GM19395 (cell line): Measurements from ENCODE around the gene NENF.
"Not testable (repeated sequence)": the region's sequence is repeated elsewhere in the genome, so short reads cannot be mapped to it uniquely, and the experiment has no call there.

Experiments
- ATAC-seq: cut with Tn5 transposase; IDR thresholded peaks from one replicate; pipeline ENCODE4 v1.9.1; 2021; ENCODE audit warnings: mild to moderate bottlenecking, moderate library complexity; ENCODE audit not compliant: unreplicated experiment

The NENF gene

DNA sequence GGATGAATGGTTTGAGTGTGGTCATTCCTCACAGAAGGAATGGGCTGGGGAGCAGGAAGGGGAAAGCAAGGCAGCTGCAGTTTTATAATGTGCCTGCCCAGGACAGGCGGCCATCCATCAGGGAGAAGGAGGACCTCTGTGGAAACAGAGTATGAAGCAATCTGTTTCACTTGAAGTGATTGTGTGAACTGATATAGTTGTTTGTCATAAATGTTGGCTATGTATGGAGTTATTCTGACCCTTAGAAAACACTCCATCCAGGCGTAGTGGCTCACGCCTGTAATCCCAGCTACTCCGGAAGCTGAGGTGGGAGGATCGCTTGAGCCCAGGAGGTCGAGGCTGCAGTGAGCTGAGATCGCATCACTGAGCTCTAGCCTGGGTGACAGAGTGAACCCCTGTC, 46.5 kb downstream of the NENF start:
- ATAC-seq = no peak

DNA sequence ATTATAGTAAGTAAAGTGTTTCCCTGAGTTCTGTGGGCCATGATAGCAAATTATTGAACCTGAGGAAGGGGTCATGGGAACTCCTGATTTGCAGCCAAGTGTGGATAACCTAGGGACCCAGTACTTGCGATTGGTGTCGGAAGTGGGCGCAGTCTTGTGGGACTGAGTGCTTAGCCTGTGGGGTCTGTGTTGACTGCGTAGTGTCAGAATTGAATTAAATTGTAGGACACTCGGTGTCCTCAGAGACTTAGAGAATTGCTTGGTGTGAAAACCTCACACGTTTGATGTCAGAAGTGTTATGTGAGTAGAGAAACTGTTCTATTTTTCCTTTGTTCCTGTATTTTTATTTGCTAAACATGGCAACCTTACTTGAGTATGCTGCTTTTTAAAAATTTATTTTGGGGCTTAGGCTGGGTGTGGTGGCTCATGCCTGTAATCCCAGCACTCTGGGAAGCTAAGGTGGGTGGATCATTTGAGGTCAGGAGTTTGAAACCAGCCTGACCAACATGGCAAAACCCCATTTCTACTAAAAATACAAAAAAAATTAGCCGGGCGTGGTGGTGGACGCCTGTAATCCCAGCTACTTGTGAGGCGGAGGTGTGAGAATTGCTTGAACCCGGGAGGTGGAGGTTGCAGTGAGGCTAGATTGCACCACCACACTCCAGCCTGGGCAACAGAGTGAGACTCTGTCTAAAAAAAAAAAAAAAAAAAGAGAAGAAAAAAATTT, 48.2 kb downstream of the NENF start:
- ATAC-seq = not testable (repeated sequence)

DNA sequence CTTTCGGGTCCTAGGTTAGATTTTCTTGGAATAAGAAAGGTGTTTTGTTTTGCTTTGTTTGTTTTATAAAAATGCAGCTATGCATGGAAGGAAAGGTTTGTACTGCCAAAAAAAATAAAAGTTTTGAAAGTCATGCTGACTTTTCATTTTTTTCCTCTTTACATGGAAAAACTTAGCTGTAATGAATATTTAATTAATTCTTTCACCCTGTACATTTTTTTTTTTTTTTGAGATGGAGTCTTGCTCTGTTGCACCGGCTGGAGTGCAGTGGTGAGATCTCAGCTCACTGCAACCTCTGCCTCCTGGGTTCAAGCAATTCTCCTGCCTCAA, 48.7 kb downstream of the NENF start:
- no peak for ATAC-seq

DNA sequence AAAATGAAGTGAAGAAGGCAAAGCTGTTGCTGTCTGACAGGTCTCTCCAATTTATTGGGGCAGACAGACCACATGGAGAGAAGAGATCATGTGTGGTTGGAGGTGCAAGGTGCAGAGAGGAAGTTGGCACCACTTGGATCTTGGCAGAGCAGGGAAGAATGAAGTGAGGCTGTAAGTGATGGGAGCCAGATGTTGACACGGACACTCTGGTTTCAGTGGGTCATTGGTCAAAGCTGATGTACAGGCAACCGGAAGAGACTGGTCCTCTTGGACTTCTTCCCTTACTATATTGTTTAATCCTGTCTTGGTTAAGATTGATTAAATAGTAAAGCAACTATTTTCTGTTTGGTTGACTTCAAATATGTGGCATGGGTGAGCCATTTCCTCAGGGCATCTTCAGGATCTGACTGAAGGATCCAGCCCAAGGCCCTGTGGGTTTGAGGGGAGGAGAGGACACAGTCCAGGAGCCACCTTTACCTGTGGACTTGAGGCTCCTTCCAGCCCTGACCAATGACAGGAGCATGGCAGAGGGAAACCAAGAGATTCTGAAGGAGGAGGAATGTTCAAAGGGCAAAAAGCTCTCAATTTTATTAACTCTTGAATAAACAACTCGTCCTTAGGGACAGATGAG, 49.4 kb downstream of the NENF start:
- ATAC-seq = no peak

DNA sequence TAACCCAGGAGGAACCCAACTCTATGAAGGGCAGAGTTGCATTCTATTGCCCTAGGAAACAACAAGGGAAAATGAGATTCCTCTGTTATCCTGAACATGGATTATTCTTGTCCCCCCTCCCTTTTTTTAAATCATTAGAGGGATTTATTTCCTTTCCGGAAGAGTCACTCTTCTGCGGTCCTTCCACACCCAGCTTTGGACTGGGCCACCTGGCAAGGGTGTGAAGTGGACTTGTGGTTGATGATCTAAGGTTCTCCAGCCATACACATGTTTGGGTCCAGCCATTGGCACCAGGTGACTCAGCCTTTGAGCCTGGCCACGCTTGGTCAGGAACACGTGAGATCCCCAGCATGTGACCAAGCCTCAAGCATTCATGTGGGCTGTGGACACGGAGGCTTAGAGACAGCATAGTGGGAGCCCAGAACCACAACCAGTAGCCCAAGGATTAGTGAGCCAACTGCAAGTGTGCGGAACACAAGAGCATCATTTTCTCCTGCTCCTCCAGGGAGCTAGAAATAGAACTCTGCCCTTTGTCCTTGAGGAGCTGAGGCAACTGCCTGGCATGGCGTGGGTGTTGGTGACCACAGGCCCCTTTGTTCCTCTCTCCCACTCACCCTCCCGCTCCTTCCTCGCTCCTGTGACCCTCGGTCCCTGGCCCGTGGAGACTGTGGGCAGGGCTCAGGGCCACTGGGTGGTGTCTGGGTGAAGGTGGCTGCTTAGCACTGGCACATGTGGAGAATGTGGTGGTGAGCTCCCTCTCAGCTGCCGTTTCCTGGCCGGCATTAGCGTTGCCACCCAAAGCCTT, 50.1 kb downstream of the NENF start:
- ATAC-seq = no peak

GRCh38 chr1:212484701-212485570, 52.2 kb downstream of the NENF start:
- no peak for ATAC-seq

- ATAC-seq = no peak
Measured at GRCh38 chr1:212485571-212485912, 52.8 kb downstream of the NENF start.

DNA sequence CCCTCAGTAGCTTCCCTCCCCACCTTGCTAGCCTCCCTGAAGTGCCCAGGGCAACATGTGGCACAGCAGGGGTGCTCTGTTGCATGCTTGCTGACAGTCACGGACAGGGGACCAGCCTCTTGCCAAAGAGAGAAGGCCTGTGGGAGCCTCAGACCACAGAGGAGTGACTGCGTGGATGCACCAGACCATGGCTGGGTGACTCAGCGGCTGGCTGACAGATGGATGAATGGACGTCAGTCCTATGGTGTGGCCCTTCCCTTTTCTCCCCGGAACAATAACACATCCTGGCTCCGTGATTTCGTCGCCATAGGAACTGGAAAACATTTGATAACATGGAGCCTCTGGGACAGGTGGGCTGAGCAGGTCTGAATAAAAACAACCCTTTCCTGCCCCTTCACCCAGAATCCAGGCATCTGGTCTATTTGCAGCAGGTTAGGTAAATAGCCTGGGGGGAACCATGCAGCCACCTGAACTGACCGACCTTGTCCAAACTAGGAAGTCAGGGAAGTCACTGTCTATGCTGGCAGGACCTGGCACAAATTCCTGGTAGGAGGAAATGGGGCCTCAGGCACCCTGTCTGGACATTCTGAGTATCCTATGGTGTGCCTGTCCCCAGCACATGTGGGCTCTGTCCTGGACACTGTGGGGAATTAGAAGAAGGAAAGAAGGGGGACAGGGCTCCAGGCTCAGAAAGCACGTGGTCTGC, 53.3 kb downstream of the NENF start:
- no peak for ATAC-seq

- no peak for ATAC-seq
Measured at GRCh38 chr1:212486619-212486975, 53.9 kb downstream of the NENF start.

DNA sequence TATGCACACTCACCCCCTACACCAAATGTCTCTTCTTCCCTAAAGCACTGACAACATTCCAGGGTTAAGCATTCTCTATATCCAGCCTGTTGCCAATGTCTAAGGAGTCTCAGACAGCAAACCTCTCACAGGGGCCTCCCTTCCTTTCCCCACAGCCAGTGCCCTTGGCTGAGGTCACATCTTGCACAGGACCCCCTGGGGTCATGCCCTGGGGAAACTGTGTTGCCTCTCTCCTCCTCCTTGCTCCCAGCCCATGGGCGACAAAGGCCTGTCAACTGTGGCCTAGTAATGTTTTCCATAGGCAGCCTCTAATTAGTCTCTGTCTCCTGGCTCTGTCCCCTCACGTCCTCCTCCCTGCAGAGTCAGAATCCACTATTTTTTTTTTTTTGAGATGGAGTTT, 54.6 kb downstream of the NENF start:
- no peak for ATAC-seq

DNA sequence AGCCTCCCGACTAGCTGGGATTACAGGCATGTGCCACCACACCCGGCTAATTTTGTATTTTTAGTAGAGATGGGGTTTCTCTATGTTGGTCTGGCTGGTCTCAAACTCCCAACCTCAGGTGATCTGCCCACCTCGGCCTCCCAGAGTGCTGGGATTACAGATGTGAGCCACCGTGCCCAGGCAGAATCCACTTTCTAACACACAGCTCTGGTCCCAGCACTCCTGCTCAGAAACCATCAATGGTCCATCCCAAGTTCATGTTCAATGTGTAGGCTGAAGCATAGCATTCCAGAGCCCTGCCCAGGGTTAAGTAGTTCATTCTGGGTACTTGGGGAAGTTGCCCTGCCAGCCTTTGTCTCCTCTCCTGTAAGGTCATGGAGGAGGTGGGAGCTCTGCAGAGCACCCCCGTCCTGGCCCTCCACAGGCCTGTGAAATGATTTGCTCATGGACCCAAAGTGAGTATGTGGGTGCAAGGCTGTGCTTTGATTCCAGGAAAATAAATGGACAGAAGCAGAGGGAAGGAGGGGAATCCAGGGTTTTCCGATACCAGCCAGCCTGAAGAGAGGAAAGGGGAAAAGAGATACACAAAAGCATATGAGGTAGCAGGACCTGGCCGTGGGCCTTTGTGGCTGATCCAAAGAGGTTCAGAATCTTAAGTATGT, 55.2 kb downstream of the NENF start:
- no peak for ATAC-seq

- peak; percentile 89 for ATAC-seq
Measured at GRCh38 chr1:212488436-212489283, 55.9 kb downstream of the NENF start.

DNA sequence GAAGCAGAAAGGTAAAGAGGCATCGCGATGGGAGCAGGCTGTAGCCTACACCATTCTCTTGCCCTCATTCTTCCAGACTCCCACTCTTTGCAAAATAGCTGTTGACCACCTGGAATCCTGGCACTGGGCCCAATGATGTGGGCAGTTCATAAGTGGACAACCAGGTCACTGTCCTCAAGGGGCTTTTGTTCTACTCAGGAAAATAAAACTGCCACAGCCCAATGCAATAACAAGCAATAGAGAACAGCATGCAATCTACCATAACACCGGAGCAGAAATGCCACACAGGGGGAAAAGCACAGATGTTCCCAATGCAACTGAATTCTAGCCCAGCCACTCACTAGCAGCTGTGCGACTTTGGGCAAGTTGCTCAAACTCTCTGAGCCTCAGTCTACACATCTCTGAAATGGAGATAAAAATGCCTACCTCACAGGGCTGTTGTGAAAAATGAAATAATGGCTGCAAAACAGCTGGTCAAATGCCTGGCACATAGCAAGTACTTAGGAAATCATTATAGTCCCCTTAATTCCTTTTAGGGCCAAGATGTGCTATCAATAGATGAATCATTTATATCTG, 56.7 kb downstream of the NENF start:
- ATAC-seq = no peak

DNA sequence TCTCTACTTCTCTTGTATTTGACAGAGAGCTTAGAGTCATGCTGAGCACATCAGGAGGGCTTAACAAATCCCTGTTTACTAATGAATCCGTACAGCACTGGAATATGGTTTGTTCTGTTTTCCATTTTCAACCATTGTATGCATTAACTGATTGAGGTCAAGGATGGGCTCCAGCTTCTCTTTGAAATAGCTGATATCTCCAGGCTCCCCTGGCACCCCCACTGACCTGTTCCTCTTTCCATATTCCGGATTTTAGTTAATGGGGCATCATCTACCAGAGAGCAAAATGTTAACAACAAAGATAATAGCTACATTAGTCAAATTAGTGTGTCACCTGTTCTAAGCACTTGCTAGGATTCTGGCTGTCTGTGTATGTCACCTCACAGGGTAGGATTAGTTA, 57.6 kb downstream of the NENF start:
- no peak for ATAC-seq

GRCh38 chr1:212491454-212491853, 58.7 kb downstream of the NENF start:
- no peak for ATAC-seq
